Vagina (tissue), 2 donors: ENCODE measurements around the gene TM9SF4.

Experiments
- POLR2A ChIP-seq, 2 donors: fragments of 450-650 bp; IDR thresholded peaks; one replicate each; pipeline ENCODE4 v1.6.1; 2017; ENCODE audit warnings: antibody characterized with exemption in 2 of 2, mild to moderate bottlenecking in 2 of 2, moderate library complexity in 2 of 2
- POLR2AphosphoS5 ChIP-seq, 2 donors: sonication (generic); formaldehyde crosslinking; IDR thresholded peaks; one replicate each; pipeline ENCODE4 v1.9.0; 2017; ENCODE audit warnings: antibody characterized with exemption in 2 of 2, mild to moderate bottlenecking in 2 of 2, low read depth in 1 of 2; ENCODE audit not compliant: insufficient read depth in 1 of 2
- TF ChIP-seq, protein P1 (sequence below), 3 experiments: fragments of 450-650 bp in 2 of 3; fragments of 200-600 bp in 1 of 3; sonication (generic) in 1 of 3; IDR thresholded peaks; one replicate each; pipeline ENCODE4 v1.5.1; 2017 to 2019; ENCODE audit warnings: antibody characterized with exemption in 3 of 3, mild to moderate bottlenecking in 2 of 3, moderate library complexity in 2 of 3

DNA sequence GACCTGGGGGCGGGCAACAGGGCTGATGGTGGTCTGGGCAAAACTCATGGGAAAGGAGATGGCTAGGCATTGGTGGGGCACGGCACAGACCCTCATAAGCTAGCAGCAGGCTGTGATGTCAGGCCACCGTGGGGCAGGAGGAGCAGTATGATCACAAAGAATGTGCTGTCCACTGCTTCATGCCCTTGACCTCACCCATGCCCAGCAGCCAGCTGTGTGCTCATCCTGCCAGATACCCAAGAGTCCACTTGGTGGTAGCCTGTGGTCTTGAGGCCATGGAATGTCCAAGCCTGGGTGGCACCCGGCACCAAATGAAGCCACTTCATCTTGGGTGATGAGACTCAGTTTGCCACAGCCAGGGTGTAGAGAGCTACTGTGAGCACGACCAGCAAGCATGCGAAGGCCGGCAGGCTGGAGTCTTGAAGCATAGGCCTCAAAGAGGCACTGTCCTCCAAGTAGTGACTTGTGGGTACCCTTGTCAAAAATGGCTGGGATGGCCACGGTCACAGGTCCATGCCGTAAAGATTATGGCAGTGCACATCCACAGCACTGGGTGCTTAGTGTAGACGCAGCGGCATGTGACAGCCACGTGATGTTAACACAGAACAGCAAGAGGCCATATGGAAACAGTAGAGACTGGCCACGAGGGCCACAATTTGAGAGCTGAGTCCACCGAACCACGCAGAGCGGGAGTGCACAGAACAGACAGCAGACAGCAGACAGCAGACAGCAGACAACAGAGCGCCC lies 79.0 kb downstream of the TM9SF4 start:
- TF ChIP-seq, protein P1, sequence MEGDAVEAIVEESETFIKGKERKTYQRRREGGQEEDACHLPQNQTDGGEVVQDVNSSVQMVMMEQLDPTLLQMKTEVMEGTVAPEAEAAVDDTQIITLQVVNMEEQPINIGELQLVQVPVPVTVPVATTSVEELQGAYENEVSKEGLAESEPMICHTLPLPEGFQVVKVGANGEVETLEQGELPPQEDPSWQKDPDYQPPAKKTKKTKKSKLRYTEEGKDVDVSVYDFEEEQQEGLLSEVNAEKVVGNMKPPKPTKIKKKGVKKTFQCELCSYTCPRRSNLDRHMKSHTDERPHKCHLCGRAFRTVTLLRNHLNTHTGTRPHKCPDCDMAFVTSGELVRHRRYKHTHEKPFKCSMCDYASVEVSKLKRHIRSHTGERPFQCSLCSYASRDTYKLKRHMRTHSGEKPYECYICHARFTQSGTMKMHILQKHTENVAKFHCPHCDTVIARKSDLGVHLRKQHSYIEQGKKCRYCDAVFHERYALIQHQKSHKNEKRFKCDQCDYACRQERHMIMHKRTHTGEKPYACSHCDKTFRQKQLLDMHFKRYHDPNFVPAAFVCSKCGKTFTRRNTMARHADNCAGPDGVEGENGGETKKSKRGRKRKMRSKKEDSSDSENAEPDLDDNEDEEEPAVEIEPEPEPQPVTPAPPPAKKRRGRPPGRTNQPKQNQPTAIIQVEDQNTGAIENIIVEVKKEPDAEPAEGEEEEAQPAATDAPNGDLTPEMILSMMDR (IDR thresholded peaks at IDR 0.05), result no peak
- TF ChIP-seq POLR2A (IDR thresholded peaks at IDR 0.05), result no peak
- TF ChIP-seq POLR2AphosphoS5 (IDR thresholded peaks at IDR 0.05; ENCODE audit: insufficient read depth in 1 of 2, low read depth in 1 of 2), result no peak
